NCI-H1417 (cell line): ENCODE results near the gene RIMBP2.
A peak's percentile ranks its signal among the peaks of the same experiment; 100 is the strongest.

Source experiments
- DNase-seq, 3 experiments: peaks; one replicate each; lab custom pipeline; 2025; lab: John Stamatoyannopoulos, UW

The RIMBP2 gene

DNA sequence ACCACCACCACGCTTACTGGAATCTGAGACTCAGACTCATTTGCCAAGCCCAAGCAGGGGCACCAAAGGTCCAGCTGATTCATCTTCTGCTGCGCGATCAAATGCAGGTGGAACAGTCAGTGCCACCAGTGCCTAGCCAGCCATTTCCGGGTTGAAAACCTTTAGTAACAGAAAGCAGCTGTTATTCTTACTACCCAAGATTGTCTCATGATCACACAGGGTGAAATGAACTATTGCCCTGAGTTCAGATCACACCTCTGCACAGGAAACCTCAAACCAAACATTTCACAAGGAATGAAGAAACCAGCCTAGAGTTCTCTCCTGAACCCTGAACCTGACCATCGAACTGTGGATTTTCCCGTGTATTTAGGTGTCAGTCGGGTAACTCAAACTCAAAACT lies 88.9 kb downstream of the RIMBP2 start:
- DNase-seq, result no peak

DNA sequence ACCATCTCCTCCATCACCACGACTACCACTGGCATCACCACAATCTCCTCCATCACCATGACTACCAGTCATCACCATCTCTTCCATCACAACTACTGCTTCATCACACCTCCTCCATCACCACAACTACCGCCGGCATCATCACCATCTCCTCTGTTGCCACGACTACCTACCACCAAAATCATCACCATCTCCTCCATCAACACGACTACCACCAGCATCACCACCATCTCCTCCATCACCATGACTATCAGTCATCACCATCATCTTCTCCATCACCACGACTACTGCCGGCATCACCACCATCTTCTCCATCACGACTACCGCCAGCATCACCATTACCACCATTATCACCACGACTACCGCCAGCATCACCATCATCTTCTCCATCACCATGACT lies 89.5 kb downstream of the RIMBP2 start:
- DNase-seq, result no peak

DNA sequence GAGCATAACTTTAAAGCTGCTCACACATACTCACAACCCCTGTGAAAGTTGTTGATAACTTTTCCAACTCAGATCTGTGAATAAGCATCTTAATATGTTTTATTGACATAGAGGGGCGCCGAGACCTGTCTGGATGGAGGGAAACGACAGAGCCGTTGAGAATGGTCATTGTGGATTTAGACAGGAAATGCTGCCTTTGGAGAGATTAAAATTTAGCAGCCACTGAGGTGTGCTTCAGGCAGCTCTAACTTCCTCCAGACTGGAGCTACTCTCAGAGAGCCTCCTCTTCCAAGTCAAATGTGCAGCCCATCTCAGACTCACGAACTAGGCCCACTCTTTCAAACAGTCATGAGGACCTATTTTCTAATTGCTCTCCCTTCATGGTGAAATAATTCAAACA lies 90.9 kb downstream of the RIMBP2 start:
- no peak for DNase-seq

DNA sequence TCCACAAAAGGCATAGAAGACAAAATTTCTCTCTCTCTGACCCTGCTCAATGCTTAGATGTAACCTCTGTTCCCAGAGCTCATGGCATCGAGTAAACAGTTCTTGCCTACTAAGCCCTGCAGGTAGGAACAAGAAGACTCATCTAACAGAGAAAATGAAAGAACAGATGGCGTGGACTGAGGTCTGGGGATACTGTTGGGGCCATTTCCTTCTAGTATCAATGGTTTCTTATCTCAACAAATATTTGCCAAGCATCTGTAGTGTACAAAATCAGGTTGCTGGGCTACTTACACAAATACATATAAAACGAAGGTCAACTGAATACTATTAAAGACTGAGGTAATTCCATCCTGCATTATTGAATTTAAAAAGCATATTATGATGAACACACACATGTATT lies 93.3 kb downstream of the RIMBP2 start:
- no peak for DNase-seq

DNA sequence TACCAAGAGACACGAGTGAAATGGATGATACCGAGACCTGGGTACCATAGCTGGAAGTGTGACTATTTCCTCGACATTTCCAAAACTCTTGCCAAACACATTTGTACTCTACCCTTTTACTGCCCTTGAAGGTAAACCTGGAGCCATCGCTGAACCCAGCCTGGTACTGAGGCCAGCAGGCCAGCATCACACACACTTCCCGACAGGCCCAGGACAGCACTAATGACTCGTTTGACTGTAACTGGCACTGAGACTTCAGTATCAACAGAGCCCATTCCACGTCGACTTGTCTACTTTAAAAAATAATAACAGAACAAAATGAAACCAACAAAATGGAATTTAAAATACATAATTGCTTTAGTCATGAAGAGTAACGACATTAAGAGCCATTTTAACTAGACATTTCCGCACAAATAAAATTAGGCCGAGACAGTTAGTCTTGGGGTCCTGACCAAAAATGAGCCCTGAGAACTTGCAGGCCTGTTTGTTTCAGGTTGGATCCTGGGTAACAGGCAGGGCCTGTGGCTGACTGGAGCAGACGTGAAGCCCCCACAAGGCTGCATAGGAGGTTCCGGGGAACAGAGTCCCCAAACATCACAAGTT lies 94.3 kb downstream of the RIMBP2 start:
- no peak for DNase-seq

DNA sequence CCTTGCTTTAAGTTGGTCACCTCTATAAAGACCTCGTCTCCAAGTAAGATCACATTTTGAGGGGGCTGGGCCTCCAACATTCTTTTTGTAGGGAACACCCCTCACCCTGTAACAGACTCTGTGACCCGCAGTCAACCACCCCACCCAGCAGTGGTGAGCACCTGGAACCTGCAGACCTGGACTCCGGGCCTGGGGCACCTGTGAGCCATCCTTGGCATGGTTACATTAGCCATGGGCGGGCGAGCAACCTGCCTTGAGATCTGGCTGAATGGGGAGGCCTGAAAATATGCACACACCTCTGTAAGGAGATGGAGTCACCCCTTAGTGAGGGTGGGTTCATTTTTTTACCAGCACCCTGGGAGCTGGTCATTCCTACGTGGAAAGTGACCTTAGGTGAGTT lies 95.3 kb downstream of the RIMBP2 start:
- no peak for DNase-seq

DNA sequence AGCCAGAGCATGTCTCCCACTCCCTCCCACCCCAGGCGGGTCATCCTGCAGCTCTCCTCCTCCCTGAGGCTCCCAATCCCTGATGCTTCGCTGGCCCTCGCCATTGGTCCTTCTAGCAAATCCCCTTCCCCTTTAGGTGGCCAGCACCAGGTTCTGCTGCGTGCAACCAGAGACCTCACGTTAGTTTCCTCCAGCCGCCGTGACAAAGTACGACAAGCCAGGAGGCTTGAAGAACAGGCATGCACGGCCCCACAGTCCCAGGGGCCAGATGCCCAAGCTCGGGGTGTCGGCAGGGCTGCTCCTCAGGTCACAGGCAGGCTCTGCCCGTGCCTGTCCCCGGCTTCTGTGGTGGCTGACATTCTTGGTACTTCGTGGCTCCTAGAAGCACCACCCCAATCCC lies 95.8 kb downstream of the RIMBP2 start:
- DNase-seq, result no peak

DNA sequence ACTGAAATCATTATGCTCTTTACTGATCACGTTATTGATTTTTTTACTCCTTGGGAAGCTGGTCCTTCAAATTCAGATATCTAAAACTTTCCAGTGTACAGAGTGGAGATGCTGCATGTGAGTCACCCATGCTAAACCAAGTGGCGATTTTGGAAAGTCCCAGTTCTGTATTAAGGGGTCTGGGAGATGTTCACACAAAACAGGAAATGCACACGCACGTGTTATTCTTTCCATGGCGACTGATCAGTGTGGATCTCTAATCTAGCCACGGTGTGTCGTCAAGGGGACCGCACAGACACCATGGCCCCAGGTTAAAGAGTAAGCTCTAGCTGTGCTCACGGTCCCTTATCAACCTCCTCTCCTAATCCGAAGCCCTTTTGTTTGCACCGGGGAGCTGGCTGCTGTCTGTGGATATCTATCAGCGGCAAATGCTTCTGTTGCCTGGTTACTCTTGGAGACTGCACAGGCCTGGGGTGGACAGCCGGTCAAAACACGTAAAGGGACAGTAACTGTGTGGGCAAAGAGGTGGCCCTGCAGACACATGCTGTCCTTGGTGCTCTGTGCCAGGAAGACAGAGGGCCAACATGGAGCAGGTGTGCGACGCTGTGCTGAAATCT lies 96.6 kb downstream of the RIMBP2 start:
- DNase-seq, result no peak

DNA sequence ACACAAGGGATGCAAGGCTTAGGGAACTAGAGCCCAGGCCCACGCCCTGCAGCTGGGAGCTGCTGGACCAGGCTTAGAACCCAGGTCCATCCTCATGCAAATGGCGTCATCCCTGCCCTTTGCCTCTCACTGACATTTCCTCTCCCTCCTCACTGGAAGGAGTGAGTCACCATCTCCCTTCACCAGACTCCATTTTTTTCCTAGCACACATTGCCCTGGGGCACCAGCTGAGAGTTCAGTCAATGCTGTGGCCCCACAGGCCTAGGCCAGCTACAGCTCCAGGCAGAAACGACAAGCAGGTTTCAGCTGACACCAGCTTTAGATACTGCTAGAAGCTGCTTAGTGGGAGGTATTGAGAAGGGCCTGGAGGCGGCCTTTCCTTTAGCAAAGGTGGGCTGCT lies 98.9 kb downstream of the RIMBP2 start:
- no peak for DNase-seq

DNA sequence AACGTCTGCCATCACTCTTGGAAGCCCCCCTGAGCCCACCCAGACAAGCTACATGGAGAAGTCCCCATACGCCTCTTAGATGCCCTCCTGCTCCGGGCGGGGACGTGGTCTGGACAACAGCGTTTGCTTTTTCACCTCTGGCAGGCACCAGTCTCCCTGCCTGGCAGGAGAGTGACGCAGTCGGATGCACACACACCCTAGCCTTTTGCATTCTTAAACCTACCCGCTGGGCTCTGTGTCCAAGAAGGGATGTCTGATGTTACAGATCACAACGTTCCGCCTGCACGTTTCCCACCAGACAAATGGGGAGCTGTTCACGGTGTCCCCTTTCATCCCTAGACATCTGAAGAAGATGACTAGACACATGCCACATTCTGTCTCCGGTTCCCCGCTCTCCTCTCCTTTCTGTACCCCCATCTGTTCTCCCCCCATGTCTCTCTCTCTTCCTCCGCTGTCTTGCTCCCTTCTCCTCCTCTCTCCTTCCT lies 100.2 kb downstream of the RIMBP2 start:
- DNase-seq, result no peak

DNA sequence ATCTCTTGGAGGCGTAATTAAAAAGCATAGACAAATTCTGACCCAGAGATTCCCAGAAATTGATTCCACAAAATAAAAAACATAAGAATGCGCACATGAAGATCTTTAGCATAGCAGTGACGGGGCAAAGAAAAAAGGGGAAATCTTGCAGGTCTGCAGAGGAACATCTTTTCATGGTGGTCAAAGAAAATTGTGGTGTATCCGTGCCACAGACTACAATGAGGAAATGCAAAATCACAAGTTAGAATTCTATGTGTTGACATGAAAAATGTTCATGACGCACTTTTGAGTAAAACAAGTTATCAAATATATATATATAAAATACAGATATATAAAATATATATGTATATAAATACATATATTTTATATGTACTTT lies 101.6 kb downstream of the RIMBP2 start:
- no peak for DNase-seq

DNA sequence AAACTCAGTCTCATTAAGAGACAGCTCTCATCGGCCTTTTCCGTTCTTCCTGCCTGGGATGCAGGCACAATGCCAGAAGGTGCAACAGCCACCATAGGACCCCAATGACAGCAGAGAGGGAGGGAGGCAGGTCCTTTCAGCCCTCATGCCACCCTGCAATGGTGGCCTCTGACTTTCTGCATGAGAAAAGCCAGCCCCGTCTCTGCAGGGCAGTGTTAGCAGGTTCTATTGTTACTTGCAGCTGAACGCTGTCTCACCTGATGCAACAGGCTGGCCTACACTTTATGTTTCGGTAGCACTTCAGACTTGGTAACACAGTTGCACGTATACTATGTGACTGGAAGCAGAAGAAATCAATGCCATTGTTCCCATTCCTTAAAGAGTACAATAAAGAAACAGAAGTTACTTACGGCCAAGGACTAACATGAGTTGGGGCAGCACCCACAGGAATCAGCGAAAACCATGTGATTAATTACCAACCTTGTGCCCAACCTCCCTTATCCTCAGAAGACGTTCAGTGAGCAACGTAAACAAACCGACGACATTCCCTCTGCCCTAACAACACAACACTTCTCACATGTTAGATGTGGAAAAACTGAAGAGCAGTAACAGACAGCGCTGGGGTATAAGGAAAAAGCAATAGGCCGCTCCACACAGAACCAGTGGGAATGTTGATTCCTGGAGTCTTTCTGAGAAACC lies 102.1 kb downstream of the RIMBP2 start:
- no peak for DNase-seq

DNA sequence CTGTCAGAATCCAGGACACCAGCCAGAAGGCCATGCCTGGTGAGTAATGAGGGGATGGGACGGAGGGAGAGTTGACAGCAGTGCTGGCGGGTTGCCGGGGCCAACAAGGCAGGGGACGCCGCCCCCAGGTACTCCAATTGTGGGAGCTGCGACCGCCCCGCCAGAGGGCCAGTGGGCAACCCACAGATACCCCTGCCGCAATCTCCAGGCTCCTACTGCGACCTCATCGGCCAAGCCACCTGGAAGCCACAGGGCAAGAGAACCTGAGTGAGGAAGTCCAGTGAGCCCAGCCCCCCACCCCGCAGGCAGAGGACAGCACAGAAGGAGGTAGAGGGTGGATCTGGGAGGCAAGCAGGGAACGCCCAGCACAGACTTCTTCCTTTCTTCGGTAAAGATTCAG lies 103.0 kb downstream of the RIMBP2 start:
- DNase-seq, result no peak

DNA sequence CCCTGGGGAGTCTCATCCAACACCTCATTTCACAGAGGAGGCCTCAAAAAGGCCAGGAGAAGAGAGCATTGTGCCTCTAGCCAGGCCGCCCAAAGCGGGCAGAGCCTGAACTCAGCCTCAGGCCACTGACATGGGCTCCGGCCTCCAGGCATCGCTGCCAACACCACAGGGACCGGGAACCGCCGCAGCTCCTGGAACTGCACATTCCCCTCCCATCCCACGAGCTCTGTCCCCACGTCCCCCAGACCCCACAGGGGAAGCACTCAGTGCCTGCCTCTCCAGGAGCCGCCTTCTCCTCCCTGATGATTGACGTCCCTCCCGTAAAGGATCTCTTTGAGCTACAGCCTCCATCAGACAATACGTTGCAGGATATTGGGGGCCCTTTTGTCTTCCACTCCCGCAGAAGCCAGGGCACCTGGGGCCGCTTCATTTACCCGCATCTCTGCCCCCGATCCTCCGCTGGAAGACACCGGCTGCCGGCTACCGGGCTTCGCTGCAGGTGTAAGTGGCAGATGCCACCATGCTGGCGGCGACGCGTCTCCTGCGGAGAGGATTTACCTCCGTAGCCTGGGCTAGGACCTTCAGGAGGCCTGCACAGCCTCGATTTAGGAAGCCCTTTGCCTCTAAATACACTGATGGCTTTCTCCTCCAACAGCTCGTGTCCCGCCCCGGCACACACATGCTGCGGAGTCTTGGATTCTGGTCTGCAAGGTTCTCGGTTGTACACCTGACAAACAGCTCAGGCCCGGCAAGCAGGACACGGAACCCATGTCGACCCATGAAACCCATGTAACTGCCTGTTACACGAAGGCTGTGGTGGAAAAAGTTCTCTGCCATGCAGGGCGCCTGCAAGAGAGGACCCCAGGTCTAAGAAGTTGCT lies 104.8 kb downstream of the RIMBP2 start:
- DNase-seq, result no peak

DNA sequence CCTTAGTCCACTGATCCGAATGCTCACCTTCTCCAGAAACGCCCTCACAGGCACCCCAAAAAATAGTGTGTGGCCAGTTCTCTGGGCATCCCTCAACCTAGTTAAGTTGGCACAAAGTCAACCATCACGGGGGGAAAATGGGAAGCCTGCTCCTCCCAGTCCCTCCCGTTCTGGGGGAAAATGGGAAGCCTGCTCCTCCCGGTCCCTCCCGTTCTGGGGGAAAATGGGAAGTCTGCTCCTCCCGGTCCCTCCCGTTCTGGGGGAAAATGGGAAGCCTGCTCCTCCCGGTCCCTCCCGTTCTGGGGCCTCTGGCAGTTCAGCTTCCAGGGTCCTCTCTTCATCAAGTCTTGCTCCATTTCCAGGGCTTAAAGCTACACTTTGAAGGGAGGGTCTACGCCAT lies 106.1 kb downstream of the RIMBP2 start:
- DNase-seq, result no peak

DNA sequence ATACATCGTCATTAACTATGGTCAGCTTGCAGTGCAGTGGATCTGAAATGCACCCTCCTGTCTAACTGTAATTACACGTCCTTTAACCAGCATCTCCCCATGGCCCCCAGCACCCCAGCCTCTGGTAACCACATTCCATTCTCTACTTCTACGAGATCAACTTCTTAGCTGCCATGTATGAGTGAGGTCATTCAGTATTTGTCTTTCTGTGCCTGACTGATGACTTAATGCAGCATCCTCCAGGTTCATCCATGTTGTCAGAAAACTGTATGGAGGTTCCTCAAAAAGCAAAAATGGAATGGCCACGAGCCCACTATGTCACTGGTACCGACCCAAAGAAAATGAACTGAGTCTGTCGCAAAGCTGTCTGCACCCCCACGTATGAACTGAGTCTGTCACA lies 107.3 kb downstream of the RIMBP2 start:
- no peak for DNase-seq

DNA sequence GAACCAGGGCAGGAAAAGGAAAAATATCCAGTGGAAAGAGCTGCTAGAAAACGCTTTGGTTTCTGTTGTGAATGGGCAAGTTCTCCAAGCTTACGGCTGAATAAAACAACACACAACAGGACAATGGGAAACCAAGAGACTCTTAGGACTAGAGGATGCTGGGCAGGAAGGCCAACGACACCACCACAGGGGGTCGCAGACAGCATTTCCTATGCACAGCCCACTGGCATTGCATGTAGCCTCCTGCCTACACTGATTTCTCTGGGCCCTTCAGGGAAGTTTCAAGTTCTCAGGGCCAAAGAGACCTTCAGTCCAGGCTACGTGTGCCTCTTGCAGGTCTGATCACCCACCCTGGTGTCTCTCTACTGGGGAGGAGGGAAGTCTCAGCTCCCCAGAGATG lies 108.0 kb downstream of the RIMBP2 start:
- DNase-seq, result no peak

DNA sequence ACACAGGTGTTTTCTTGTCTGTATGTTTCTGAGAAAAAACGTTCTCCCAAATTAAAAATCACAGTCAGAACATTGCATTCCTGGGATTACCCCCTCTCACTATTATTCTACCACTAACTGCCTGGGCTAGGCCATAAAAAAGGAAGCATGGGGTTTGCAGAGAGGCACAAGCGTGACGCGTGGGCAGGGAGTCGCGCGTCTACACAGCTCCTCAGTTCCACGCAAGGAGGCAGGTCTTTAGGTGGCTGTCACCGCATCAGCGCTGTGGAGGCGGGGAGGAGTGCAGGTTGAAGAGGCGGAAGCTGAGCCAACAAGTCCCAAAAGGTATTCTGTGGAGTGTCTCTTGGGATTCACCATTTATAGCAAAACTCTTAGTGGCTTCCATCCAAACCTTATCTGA lies 109.9 kb downstream of the RIMBP2 start:
- DNase-seq, result peak in 1 of 3 experiments; percentile 72

DNA sequence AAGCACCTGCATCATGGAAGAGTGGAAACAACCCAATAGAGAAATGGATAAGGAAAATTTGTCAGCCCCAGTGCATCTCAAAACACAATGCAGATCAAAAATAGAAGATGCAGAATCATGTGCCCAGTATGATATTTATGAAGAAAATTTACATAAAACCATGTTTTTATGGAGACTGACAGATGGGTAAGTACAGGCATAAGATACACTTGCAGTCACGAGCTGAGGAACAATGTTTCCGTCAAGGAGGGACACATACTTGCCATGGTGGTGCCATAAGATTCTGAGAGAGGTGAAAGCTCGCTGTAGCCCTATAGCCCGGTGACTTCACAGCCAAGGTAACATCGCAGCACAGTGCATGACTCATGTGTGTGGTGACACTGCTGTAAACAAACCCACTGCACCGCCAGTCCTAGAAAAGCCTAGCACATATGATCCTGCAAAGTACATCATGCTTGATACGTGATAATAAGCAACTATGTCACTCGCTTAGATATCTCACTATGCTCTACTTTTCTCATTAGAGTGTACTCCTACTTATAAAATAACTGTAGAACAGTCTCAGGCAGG lies 112.6 kb downstream of the RIMBP2 start:
- DNase-seq, result no peak

DNA sequence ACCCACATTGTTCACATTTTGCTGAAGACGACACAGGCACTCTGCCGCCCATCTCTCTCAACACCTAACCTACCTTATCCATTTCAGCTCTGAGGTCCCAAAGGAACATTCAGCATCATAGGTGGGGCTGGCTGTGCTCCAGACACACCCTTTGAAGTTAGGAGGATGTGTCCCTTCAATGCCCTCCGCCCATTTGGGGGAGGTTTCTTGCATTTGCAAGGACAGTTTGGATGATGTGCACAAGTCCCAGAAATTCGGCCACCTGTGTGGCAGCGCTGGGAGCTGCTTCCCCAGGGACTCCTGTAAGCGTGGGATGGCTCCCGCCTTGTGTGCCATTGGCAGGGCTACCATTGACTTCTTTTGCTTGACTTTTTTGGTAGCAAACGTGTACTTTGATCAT lies 113.8 kb downstream of the RIMBP2 start:
- no peak for DNase-seq

DNA sequence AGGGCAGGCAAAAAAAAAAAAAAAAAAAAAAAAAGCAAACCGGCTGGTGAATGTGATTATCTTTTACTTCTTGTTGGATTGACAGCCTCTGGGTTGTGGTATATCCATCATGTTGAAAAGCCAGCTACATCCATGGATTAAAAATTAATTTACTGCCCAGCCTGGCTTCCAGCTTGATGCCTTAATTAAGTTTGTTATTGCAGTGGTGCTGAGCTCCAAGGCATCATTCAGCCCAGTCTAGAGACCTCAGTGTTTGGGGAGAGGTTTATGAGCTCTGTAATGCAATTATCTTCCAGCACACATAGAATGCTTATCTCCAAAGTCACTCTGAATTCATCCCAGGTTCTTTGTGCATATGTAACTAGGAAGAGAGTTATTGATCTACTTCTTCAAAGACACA lies 114.8 kb downstream of the RIMBP2 start:
- DNase-seq, result no peak

DNA sequence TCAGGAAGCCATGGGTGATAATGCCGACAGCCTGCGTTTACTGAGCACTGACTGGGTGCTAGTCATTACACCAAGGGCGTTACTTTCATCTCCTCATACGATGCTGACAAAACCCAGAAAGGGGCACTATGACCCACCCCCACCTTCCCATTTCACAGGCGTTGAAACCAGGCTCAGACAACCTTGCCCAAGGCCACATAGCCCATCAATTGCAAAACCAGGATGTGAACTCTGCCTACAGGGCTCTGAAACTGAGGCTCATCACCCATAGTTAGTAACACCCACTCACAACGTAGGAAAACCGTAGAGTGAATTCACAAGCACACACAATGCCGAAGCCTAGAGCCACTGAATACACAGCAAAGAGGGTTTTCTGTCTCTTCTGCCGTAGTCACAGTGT lies 119.9 kb downstream of the RIMBP2 start:
- DNase-seq, result no peak
